NCI-H526 (cell line): ENCODE data around the gene ARHGEF19.
A peak's percentile ranks its signal among the peaks of the same experiment; 100 is the strongest.
"Not testable (repeated sequence)": the region's sequence is repeated elsewhere in the genome, so short reads cannot be mapped to it uniquely, and the experiment has no call there.

Experiments used
- DNase-seq, 2 experiments: peaks; one replicate each; lab custom pipeline; 2025; lab: John Stamatoyannopoulos, UW

The ARHGEF19 gene

GRCh38 chr1:16221499-16221898 is 9.0 kb upstream of the ARHGEF19 start:
- no peak for DNase-seq

- DNase-seq = no peak
Observed at GRCh38 chr1:16219968-16220500, 7.6 kb upstream of the ARHGEF19 start.

GRCh38 chr1:16218674-16219071 is 6.2 kb upstream of the ARHGEF19 start:
- DNase-seq = no peak

GRCh38 chr1:16218014-16218673 is 5.7 kb upstream of the ARHGEF19 start:
- no peak for DNase-seq

- DNase-seq = peak; percentile 84 to 98
Observed at GRCh38 chr1:16217061-16217785, 4.8 kb upstream of the ARHGEF19 start.

- peak; percentile 91 to 97 for DNase-seq
Observed at GRCh38 chr1:16215882-16216753, 3.7 kb upstream of the ARHGEF19 start.

GRCh38 chr1:16215240-16215639 is 2.8 kb upstream of the ARHGEF19 start:
- DNase-seq = not testable (repeated sequence)

- DNase-seq = not testable (repeated sequence)
Observed at GRCh38 chr1:16213544-16213943, 1.1 kb upstream of the ARHGEF19 start.

GRCh38 chr1:16213013-16213412 is 561 bp upstream of the ARHGEF19 start:
- peak in 1 of 2 experiments; percentile 36 for DNase-seq

- no peak for DNase-seq
Observed at GRCh38 chr1:16211824-16212223, 628 bp downstream of the ARHGEF19 start.

GRCh38 chr1:16210581-16210980 is 1.9 kb downstream of the ARHGEF19 start:
- no peak for DNase-seq

GRCh38 chr1:16209847-16210407 is 2.5 kb downstream of the ARHGEF19 start:
- DNase-seq = peak in 1 of 2 experiments; percentile 51

GRCh38 chr1:16209132-16209846 is 3.2 kb downstream of the ARHGEF19 start:
- no peak for DNase-seq

- DNase-seq = no peak
Observed at GRCh38 chr1:16208270-16208987, 4.0 kb downstream of the ARHGEF19 start.

GRCh38 chr1:16207318-16208269 is 4.9 kb downstream of the ARHGEF19 start:
- DNase-seq = no peak

- peak; percentile 96 to 99 for DNase-seq
Observed at GRCh38 chr1:16206547-16207317, 5.7 kb downstream of the ARHGEF19 start.

- DNase-seq = no peak
Observed at GRCh38 chr1:16205891-16206546, 6.4 kb downstream of the ARHGEF19 start.

- DNase-seq = no peak
Observed at GRCh38 chr1:16205334-16205671, 7.1 kb downstream of the ARHGEF19 start.
